ENCODE measurements around the gene SEMA3C.

The SEMA3C gene

GRCh38 chr7:80830584-80831285 is 88.1 kb downstream of the SEMA3C start:
- TF ChIP-seq CTCF (IDR thresholded peaks at IDR 0.05; ENCODE audit: borderline replicate concordance, control extremely low read depth, extremely low read depth, insufficient read depth, missing control alignments) = no peak
- in situ Hi-C loops (cut with MboI; ENCODE audit: low sequenced_read_pairs, unreplicated experiment) = no loop called here
- no peak for DNase-seq (ENCODE audit: low spot score)

GRCh38 chr7:80830010-80830409 is 88.8 kb downstream of the SEMA3C start:
- DNase-seq (ENCODE audit: low spot score) = no peak
- in situ Hi-C loops (cut with MboI; ENCODE audit: low sequenced_read_pairs, unreplicated experiment) = no loop called here
- TF ChIP-seq CTCF (IDR thresholded peaks at IDR 0.05; ENCODE audit: borderline replicate concordance, control extremely low read depth, extremely low read depth, insufficient read depth, missing control alignments) = no peak

- no peak for DNase-seq (ENCODE audit: low spot score)
- in situ Hi-C loops (cut with MboI; ENCODE audit: low sequenced_read_pairs, unreplicated experiment) = no loop called here
- no peak for TF ChIP-seq CTCF (IDR thresholded peaks at IDR 0.05; ENCODE audit: borderline replicate concordance, control extremely low read depth, extremely low read depth, insufficient read depth, missing control alignments)
Measured at GRCh38 chr7:80829527-80829926, 89.3 kb downstream of the SEMA3C start.

- TF ChIP-seq CTCF (IDR thresholded peaks at IDR 0.05; ENCODE audit: borderline replicate concordance, control extremely low read depth, extremely low read depth, insufficient read depth, missing control alignments) = no peak
- no peak for DNase-seq (ENCODE audit: low spot score)
- in situ Hi-C loops (cut with MboI; ENCODE audit: low sequenced_read_pairs, unreplicated experiment) = no loop called here
Measured at GRCh38 chr7:80827239-80827633, 91.6 kb downstream of the SEMA3C start.

- no peak for DNase-seq (ENCODE audit: low spot score)
- in situ Hi-C loops (cut with MboI; ENCODE audit: low sequenced_read_pairs, unreplicated experiment) = no loop called here
- TF ChIP-seq CTCF (IDR thresholded peaks at IDR 0.05; ENCODE audit: borderline replicate concordance, control extremely low read depth, extremely low read depth, insufficient read depth, missing control alignments) = no peak
Measured at GRCh38 chr7:80826520-80827238, 92.2 kb downstream of the SEMA3C start.

- no peak for TF ChIP-seq CTCF (IDR thresholded peaks at IDR 0.05; ENCODE audit: borderline replicate concordance, control extremely low read depth, extremely low read depth, insufficient read depth, missing control alignments)
- in situ Hi-C loops (cut with MboI; ENCODE audit: low sequenced_read_pairs, unreplicated experiment) = no loop called here
- no peak for DNase-seq (ENCODE audit: low spot score)
Measured at GRCh38 chr7:80825499-80825898, 93.4 kb downstream of the SEMA3C start.

Data from GM13976 (cell line).